Activated naive CD8-positive, alpha-beta T cell treated with anti-CD3 and anti-CD28 coated beads, Interleukin-2, amount 10 ng/mL, durations not matched to agents 7 days and 5 days (primary cell): ENCODE measurements around the gene SLC45A2. TPM values are rescaled to one million over a fixed set of nuclear protein-coding genes. Genes with fewer than 3 reads are reported as not detected.
"Not testable (repeated sequence)": the region's sequence is repeated elsewhere in the genome, so short reads cannot be mapped to it uniquely, and the experiment has no call there.

Source experiments
- ATAC-seq: fragments of 150-1000 bp; cut with Tn5 transposase; one replicate; pipeline ENCODE4 v1.10.0; 2021; ENCODE audit warnings: low read depth, moderate library complexity
- POLR2A ChIA-PET: fragments of 350-600 bp; sonication (Branson Sonifier 250); formaldehyde crosslinking; loops from one replicate; lab custom pipeline; 2021; ENCODE audit warnings: antibody characterized with exemption; lab: Charles Lee
- DNase-seq: peaks from one replicate; pipeline ENCODE4 v3.0.0; 2021
- H3K27ac Mint-ChIP-seq: one replicate; pipeline ENCODE4 v1.8.0; 2022; ENCODE audit warnings: mild to moderate bottlenecking, mixed read lengths
- H3K27me3 Mint-ChIP-seq: one replicate; pipeline ENCODE4 v1.8.0; 2022; ENCODE audit warnings: mild to moderate bottlenecking, moderate library complexity, mixed read lengths
- H3K36me3 Mint-ChIP-seq: one replicate; pipeline ENCODE4 v1.8.0; 2021; ENCODE audit warnings: mild to moderate bottlenecking, mixed read lengths
- H3K4me1 Mint-ChIP-seq: one replicate; pipeline ENCODE4 v1.8.0; 2021; ENCODE audit warnings: mixed read lengths
- H3K4me3 Mint-ChIP-seq: one replicate; pipeline ENCODE4 v1.8.0; 2022; ENCODE audit warnings: mild to moderate bottlenecking, moderate library complexity, mixed read lengths
- H3K9me3 Mint-ChIP-seq: one replicate; pipeline ENCODE4 v1.8.0; 2021; ENCODE audit warnings: mixed read lengths
- total RNA-seq, 2 experiments: library from RNA; stranded (reverse); gene quantifications; one replicate each; pipeline ENCODE4 v1.2.3, GENCODE V29; 2021

SLC45A2 gene
- total RNA-seq, 2 experiments from 2014 or later, result 0.40 TPM; not detected in 1

GRCh38 chr5:33975852-33976251, 8.6 kb downstream of the SLC45A2 start:
- H3K27me3 Mint-ChIP-seq, result no peaks in the 10 kb centered on the region
- peaks cover 11% of the 10 kb centered on the region for H3K4me1 Mint-ChIP-seq
- H3K36me3 Mint-ChIP-seq, result no peaks in the 10 kb centered on the region
- H3K4me3 Mint-ChIP-seq, result no peak overlapping the region
- no peak for DNase-seq
- ATAC-seq, result no peak
- no peak overlapping the region for H3K27ac Mint-ChIP-seq
- no peaks in the 10 kb centered on the region for H3K9me3 Mint-ChIP-seq
- POLR2A ChIA-PET, result no interaction called here

GRCh38 chr5:33973271-33973670, 11.2 kb downstream of the SLC45A2 start:
- no peak for DNase-seq
- POLR2A ChIA-PET, result no interaction called here
- Mint-ChIP-seq H3K4me3 (peak overlapping the region; percentile 33), H3K27me3 (peaks cover 3% of the 10 kb centered on the region), H3K36me3 (no peaks in the 10 kb centered on the region), H3K9me3 (no peaks in the 10 kb centered on the region), H3K27ac (peak overlapping the region; percentile 0), H3K4me1 (peaks cover 11% of the 10 kb centered on the region)
- peak; percentile 30 for ATAC-seq

- peaks cover 3% of the 10 kb centered on the region for H3K27me3 Mint-ChIP-seq
- H3K36me3 Mint-ChIP-seq, result no peaks in the 10 kb centered on the region
- no peak overlapping the region for H3K4me3 Mint-ChIP-seq
- POLR2A ChIA-PET, result no interaction called here
- peak; percentile 24 for DNase-seq
- no peak overlapping the region for H3K27ac Mint-ChIP-seq
- peaks cover 18% of the 10 kb centered on the region for H3K4me1 Mint-ChIP-seq
- H3K9me3 Mint-ChIP-seq, result no peaks in the 10 kb centered on the region
- peak; percentile 78 for ATAC-seq
These were observed 14.7 kb downstream of the SLC45A2 start for GRCh38 chr5:33969572-33970452.

- Mint-ChIP-seq H3K27me3 (peaks cover 3% of the 10 kb centered on the region), H3K9me3 (no peaks in the 10 kb centered on the region), H3K36me3 (no peaks in the 10 kb centered on the region), H3K27ac (no peak overlapping the region), H3K4me3 (no peak overlapping the region), H3K4me1 (peaks cover 19% of the 10 kb centered on the region)
- POLR2A ChIA-PET, result no interaction called here
- ATAC-seq (no peak), DNase-seq (no peak)
These were observed 16.1 kb downstream of the SLC45A2 start for GRCh38 chr5:33968211-33969005.

GRCh38 chr5:33966805-33967204, 17.7 kb downstream of the SLC45A2 start:
- Mint-ChIP-seq H3K9me3 (no peaks in the 10 kb centered on the region), H3K36me3 (no peaks in the 10 kb centered on the region), H3K4me3 (no peak overlapping the region), H3K4me1 (peaks cover 9% of the 10 kb centered on the region), H3K27ac (no peak overlapping the region), H3K27me3 (peaks cover 10% of the 10 kb centered on the region)
- POLR2A ChIA-PET, result no interaction called here
- no peak for DNase-seq
- no peak for ATAC-seq

GRCh38 chr5:33964132-33964700, 20.3 kb downstream of the SLC45A2 start:
- POLR2A ChIA-PET, result no interaction called here
- Mint-ChIP-seq H3K27ac (no peak overlapping the region), H3K4me3 (no peak overlapping the region), H3K9me3 (no peaks in the 10 kb centered on the region), H3K36me3 (no peaks in the 10 kb centered on the region), H3K27me3 (peaks cover 8% of the 10 kb centered on the region), H3K4me1 (peaks cover 9% of the 10 kb centered on the region)
- ATAC-seq, result no peak
- DNase-seq, result no peak

GRCh38 chr5:33958176-33958575, 26.3 kb downstream of the SLC45A2 start:
- no peaks in the 10 kb centered on the region for H3K36me3 Mint-ChIP-seq
- peaks cover 13% of the 10 kb centered on the region for H3K27me3 Mint-ChIP-seq
- H3K4me3 Mint-ChIP-seq, result no peak overlapping the region
- ATAC-seq, result no peak
- no peak overlapping the region for H3K27ac Mint-ChIP-seq
- no peaks in the 10 kb centered on the region for H3K4me1 Mint-ChIP-seq
- H3K9me3 Mint-ChIP-seq, result no peaks in the 10 kb centered on the region
- DNase-seq, result no peak
- POLR2A ChIA-PET, result no interaction called here

- DNase-seq (no peak), ATAC-seq (no peak)
- POLR2A ChIA-PET, result no interaction called here
- H3K4me1 Mint-ChIP-seq, result no peaks in the 10 kb centered on the region
- H3K27ac Mint-ChIP-seq, result no peak overlapping the region
- no peaks in the 10 kb centered on the region for H3K36me3 Mint-ChIP-seq
- no peaks in the 10 kb centered on the region for H3K9me3 Mint-ChIP-seq
- no peak overlapping the region for H3K4me3 Mint-ChIP-seq
- H3K27me3 Mint-ChIP-seq, result peaks cover 10% of the 10 kb centered on the region
These were observed 26.8 kb downstream of the SLC45A2 start for GRCh38 chr5:33957577-33958150.

GRCh38 chr5:33952175-33952574, 32.3 kb downstream of the SLC45A2 start:
- H3K4me1 Mint-ChIP-seq, POLR2A ChIA-PET, H3K4me3 Mint-ChIP-seq, H3K27me3 Mint-ChIP-seq, H3K9me3 Mint-ChIP-seq, ATAC-seq, H3K36me3 Mint-ChIP-seq, H3K27ac Mint-ChIP-seq, DNase-seq: not testable (repeated sequence)

- Mint-ChIP-seq H3K27me3 (peaks cover 26% of the 10 kb centered on the region), H3K9me3 (no peaks in the 10 kb centered on the region), H3K27ac (no peak overlapping the region), H3K4me1 (no peaks in the 10 kb centered on the region), H3K4me3 (no peak overlapping the region), H3K36me3 (no peaks in the 10 kb centered on the region)
- POLR2A ChIA-PET, result no interaction called here
- no peak for ATAC-seq
- no peak for DNase-seq
These were observed 39.9 kb downstream of the SLC45A2 start for GRCh38 chr5:33944543-33945132.

GRCh38 chr5:33941090-33941489, 43.4 kb downstream of the SLC45A2 start:
- ATAC-seq, result no peak
- POLR2A ChIA-PET, result no interaction called here
- H3K27me3 Mint-ChIP-seq, result peaks cover 55% of the 10 kb centered on the region

GRCh38 chr5:33939556-33940262, 44.8 kb downstream of the SLC45A2 start:
- peaks cover 61% of the 10 kb centered on the region for H3K27me3 Mint-ChIP-seq
- DNase-seq (no peak), ATAC-seq (no peak)
- no peak overlapping the region for H3K27ac Mint-ChIP-seq
- no peaks in the 10 kb centered on the region for H3K36me3 Mint-ChIP-seq
- H3K4me3 Mint-ChIP-seq, result no peak overlapping the region
- POLR2A ChIA-PET, result no interaction called here
- no peaks in the 10 kb centered on the region for H3K9me3 Mint-ChIP-seq
- H3K4me1 Mint-ChIP-seq, result peaks cover 4% of the 10 kb centered on the region

More at GRCh38 chr5:33941090-33941489, 43.4 kb downstream of the SLC45A2 start:
- DNase-seq, result no peak
- H3K4me1 Mint-ChIP-seq, result peaks cover under 1% of the 10 kb centered on the region
- no peak overlapping the region for H3K4me3 Mint-ChIP-seq
- no peak overlapping the region for H3K27ac Mint-ChIP-seq
- H3K9me3 Mint-ChIP-seq, result no peaks in the 10 kb centered on the region
- no peaks in the 10 kb centered on the region for H3K36me3 Mint-ChIP-seq
